A673 (cell line): ENCODE data around the gene BMP8A. TPM values are rescaled to one million over a fixed set of nuclear protein-coding genes. Genes with fewer than 3 reads are reported as not detected.

Source experiments
- BruUV-seq: library from RNA; stranded (reverse); fragments of 400-500 nt; replicated peaks from 2 replicates; lab custom pipeline; 2021; lab: Mats Ljungman, UMichigan
- CTCF ChIA-PET: fragments of 300-600 bp; sonication (Branson Sonifier 250); formaldehyde crosslinking; loops from one replicate; lab custom pipeline; 2022; ENCODE audit warnings: antibody characterized with exemption; lab: Charles Lee
- POLR2A ChIA-PET: fragments of 300-600 bp; sonication (Branson Sonifier 250); formaldehyde crosslinking; loops from one replicate; lab custom pipeline; 2022; ENCODE audit warnings: antibody characterized with exemption; ENCODE audit not compliant: low non-redundant PET; lab: Charles Lee
- DNase-seq: peaks from one replicate; pipeline ENCODE4 v3.0.0-alpha.2; 2015; ENCODE audit warnings: low spot score
- H3K27ac ChIP-seq: fragments of 200-600 bp; sonication (generic); 2 replicates; pipeline ENCODE4 v1.5.1; 2016; ENCODE audit warnings: mixed run types, low read depth, mild to moderate bottlenecking, mixed read lengths, antibody characterized with exemption, low read length; ENCODE audit not compliant: poor library complexity, severe bottlenecking
- H3K27me3 ChIP-seq: fragments of 200-600 bp; sonication (generic); replicated peaks from 2 replicates; pipeline ENCODE4 v1.6.1; 2017; ENCODE audit warnings: mixed run types, low read depth, mild to moderate bottlenecking, mixed read lengths, antibody characterized with exemption, low read length; ENCODE audit not compliant: insufficient read depth, poor library complexity
- H3K36me3 ChIP-seq: fragments of 200-600 bp; sonication (generic); 2 replicates; pipeline ENCODE4 v1.6.1; 2016; ENCODE audit warnings: mixed run types, mild to moderate bottlenecking, mixed read lengths, antibody characterized with exemption, low read length; ENCODE audit not compliant: insufficient read depth, poor library complexity, severe bottlenecking
- H3K4me1 ChIP-seq: fragments of 200-600 bp; sonication (generic); 2 replicates; pipeline ENCODE4 v1.6.1; 2017; ENCODE audit warnings: mixed run types, mild to moderate bottlenecking, mixed read lengths, antibody characterized with exemption, low read length; ENCODE audit not compliant: insufficient read depth, poor library complexity, severe bottlenecking
- H3K4me3 ChIP-seq: fragments of 200-600 bp; sonication (generic); 2 replicates; pipeline ENCODE4 v1.5.1; 2016; ENCODE audit warnings: low read depth, mixed run types, mild to moderate bottlenecking, mixed read lengths, low read length; ENCODE audit not compliant: poor library complexity, severe bottlenecking
- H3K9me3 ChIP-seq: fragments of 200-600 bp; sonication (generic); 2 replicates; pipeline ENCODE4 v1.6.1; 2016; ENCODE audit warnings: mixed run types, low read depth, mild to moderate bottlenecking, mixed read lengths, antibody characterized with exemption, low read length; ENCODE audit not compliant: poor library complexity, severe bottlenecking
- EZH2 ChIP-seq: fragments of 200-600 bp; sonication (generic); IDR thresholded peaks from 2 replicates; pipeline ENCODE4 v1.6.1; 2017; ENCODE audit warnings: borderline replicate concordance, low read depth, mild to moderate bottlenecking, mixed read lengths, antibody characterized with exemption, low read length; ENCODE audit not compliant: poor library complexity, severe bottlenecking
- intact Hi-C: fragments of 100-400 bp; cut with micrococcal nuclease; formaldehyde crosslinking; loops from one replicate; pipeline ENCODE4 v1.10.0; 2022; ENCODE audit not compliant: unreplicated experiment
- total RNA-seq: library from RNA; stranded (reverse); gene quantifications from 2 replicates; pipeline ENCODE4 v1.2.3, GENCODE V29; 2021
- TF ChIP-seq, protein P1 (sequence below): fragments of 300-800, 200-600 bp; sonication (generic); conservative IDR thresholded peaks from 2 replicates; pipeline ENCODE4 v1.5.1; 2017; ENCODE audit warnings: low read depth, mild to moderate bottlenecking, antibody characterized with exemption, low read length, moderate library complexity, mixed read lengths

The BMP8A gene
- total RNA-seq, 1 experiment from 2014 or later, result not detected

DNA sequence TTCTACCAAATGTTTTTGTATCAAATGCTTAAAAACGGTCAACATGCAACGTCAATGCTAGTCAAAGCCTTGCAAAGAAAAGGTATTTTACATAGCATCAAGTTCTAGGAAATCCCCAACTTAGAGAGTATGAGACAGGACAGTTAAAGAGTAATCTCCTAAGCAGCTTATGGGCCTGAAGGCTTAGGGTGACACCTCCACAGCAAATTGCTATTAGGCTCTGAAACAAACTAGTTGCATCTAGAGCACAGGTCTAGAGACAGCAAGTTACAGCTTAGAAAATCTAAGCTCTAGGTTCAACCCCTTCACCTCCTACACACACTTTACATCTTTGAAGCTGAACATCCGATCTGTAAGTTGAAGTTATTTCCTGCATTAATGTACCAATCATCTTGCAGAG, 71.5 kb downstream of the BMP8A start:
- ChIA-PET POLR2A (no interaction called here), CTCF (no interaction called here)
- Histone ChIP-seq H3K9me3 (no peaks in the 10 kb centered on the region), H3K4me1 (no peaks in the 10 kb centered on the region), H3K4me3 (no peak overlapping the region), H3K27me3 (no peaks in the 10 kb centered on the region), H3K36me3 (peaks cover 82% of the 10 kb centered on the region), H3K27ac (no peak overlapping the region)
- intact Hi-C loops, result no loop called here
- no peak for DNase-seq
- TF ChIP-seq, protein P1, sequence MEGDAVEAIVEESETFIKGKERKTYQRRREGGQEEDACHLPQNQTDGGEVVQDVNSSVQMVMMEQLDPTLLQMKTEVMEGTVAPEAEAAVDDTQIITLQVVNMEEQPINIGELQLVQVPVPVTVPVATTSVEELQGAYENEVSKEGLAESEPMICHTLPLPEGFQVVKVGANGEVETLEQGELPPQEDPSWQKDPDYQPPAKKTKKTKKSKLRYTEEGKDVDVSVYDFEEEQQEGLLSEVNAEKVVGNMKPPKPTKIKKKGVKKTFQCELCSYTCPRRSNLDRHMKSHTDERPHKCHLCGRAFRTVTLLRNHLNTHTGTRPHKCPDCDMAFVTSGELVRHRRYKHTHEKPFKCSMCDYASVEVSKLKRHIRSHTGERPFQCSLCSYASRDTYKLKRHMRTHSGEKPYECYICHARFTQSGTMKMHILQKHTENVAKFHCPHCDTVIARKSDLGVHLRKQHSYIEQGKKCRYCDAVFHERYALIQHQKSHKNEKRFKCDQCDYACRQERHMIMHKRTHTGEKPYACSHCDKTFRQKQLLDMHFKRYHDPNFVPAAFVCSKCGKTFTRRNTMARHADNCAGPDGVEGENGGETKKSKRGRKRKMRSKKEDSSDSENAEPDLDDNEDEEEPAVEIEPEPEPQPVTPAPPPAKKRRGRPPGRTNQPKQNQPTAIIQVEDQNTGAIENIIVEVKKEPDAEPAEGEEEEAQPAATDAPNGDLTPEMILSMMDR, result no peak
- TF ChIP-seq EZH2, result no peak
- BruUV-seq, result no TSS peak

DNA sequence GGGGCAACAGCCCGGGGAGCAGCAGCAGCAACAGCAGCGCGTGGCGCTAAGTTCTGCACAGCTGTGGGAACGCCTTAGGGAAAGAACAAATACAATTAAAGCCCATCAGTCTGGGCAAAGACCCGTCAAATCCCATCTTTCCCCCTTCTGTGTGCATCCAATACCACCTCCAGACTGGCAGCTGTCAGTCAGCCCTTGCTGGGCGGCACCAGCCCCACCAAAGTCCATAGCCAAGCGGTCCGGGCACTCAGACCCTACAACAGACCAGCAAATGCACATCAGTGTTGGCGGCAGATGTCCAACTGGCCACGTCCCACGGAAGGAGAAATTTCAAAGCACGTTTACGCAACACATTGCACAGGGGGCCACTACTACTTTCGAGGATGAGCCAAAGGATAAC, 72.2 kb downstream of the BMP8A start:
- TF ChIP-seq EZH2, result no peak
- TF ChIP-seq, protein P1, result no peak
- Histone ChIP-seq H3K36me3 (peaks cover 89% of the 10 kb centered on the region), H3K4me1 (no peaks in the 10 kb centered on the region), H3K4me3 (no peak overlapping the region), H3K9me3 (no peaks in the 10 kb centered on the region), H3K27ac (no peak overlapping the region), H3K27me3 (no peaks in the 10 kb centered on the region)
- no peak for DNase-seq
- BruUV-seq, result no TSS peak
- intact Hi-C loops, result no loop called here
- ChIA-PET POLR2A (no interaction called here), CTCF (no interaction called here)

DNA sequence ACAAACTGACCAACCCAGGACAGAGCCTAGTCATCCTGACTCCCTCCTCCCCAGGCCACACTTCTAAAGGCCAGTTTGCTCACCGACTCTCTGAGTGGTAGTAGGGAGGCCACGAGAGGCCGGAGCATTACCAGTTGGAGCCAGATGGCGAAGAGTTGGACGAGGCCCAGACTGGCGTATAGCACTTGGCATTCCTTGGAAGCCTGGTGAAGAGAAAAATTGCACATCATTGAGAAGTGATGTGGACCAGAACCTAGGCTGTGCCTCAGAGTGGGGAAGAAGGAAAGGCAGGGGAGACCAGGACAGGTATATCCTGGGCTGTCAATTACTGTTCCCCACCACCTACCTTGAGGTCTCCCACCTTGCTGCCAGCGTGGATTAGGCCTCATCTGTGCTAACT, 72.9 kb downstream of the BMP8A start:
- Histone ChIP-seq H3K36me3 (peaks cover 92% of the 10 kb centered on the region), H3K4me1 (no peaks in the 10 kb centered on the region), H3K4me3 (no peak overlapping the region), H3K9me3 (no peaks in the 10 kb centered on the region), H3K27ac (no peak overlapping the region), H3K27me3 (no peaks in the 10 kb centered on the region)
- CTCF ChIA-PET, result no interaction called here
- TF ChIP-seq, protein P1, result no peak
- no peak for TF ChIP-seq EZH2
- intact Hi-C loops, result no loop called here
- DNase-seq, result no peak
- no TSS peak for BruUV-seq
- POLR2A ChIA-PET, result no interaction called here
